ENCODE results near the gene IL11RA.

Gene IL11RA

DNA sequence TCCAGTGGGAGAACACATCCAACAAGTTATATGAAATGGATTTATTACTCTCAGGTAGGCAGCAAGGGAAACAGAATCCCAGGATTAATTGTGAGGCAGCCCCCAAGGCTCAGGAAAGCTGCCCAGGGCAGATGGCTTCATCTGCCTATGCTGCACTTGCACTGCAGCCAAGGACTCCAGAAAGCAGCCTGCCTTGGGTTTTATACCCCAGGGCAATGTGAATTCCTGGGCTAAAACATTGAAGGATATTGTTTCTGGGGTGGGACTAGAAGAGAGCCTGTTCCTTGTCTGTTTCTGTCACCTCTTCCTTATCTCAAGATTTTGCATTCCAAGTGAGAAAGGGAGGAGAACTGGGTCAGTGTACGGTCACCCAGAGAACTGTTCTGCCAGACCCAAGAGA is 19.3 kb downstream of the IL11RA start:
- no peak overlapping the region for H3K4me3 ChIP-seq (ENCODE audit: low read length)
- no peak for TF ChIP-seq ZNF274 (IDR thresholded peaks at IDR 0.05; ENCODE audit: low read depth, low read length)

DNA sequence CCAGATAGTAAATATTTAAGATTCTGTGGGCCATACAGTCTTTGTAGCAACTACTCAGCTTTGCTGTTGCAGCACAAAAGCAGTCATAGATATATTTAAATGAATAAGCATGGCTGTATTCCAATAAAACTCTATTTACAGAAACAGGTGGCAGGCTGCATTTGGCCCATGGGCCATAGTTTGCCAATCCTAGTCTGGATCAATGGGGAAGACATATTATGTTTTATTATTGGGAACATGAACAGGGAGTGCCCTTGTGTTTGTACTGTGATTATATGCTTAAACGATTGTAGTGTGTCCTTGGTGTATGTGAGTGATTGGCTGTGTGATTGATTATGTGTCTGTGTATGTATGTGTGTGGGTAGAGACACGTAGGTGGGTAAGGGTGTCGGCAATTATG is 22.5 kb downstream of the IL11RA start:
- no peak overlapping the region for H3K4me3 ChIP-seq (ENCODE audit: low read length)
- no peak for TF ChIP-seq ZNF274 (IDR thresholded peaks at IDR 0.05; ENCODE audit: low read depth, low read length)

DNA sequence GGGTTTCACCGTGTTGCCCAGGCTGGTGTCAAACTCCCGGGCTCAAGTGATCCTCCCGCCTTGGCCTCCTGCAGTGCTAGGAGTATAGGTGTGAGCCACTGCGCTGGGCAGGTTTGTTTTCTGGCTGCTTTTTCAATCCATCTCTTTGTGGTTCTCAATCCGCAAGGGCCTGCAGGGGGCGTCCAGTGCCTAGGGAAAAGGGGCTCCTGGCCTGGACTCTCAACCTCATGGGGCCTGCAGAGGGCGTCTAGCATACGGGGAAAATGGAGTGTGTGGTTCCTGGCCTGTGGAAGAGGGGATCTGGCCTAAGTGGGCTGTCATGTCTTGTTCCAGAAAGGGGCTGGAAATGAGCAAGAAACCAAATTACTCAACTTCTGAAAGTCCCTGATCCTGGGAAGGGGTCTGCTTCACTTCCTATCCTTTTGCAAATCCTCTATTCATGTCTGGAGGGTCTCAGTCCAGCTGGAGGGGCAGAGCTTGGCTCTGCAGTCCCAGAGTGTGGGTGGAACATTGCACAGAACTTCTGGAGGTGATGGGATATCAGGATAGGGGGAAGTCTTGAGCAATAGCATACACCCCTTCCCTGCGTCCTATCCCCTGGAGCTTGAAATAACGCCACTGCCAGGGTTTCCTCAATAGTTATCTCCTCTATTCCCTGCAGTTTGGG is 23.2 kb downstream of the IL11RA start:
- TF ChIP-seq ZNF274 (IDR thresholded peaks at IDR 0.05; ENCODE audit: low read depth, low read length): no peak
- no peak overlapping the region for H3K4me3 ChIP-seq (ENCODE audit: low read length)

DNA sequence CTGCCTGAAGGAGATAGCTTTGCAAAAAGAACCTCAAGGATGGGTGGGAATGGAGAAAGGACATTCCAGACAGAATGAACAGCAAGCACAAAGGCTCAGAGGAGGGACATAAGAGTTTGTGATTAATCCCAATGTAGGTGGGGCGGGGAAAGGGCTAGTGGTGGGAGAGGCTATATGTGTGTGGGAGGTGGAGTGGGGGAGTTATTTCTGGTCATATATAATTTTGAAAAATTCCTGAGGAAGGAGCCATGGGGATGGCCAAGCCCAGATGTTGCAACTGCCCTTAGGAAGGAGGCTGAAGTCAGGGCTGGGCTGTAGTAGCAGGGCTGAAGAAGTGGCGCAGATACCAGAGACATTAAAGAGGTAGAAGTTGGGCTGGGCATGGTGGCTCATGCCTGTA is 23.9 kb downstream of the IL11RA start:
- no peak overlapping the region for H3K4me3 ChIP-seq (ENCODE audit: low read length)
- no peak for TF ChIP-seq ZNF274 (IDR thresholded peaks at IDR 0.05; ENCODE audit: low read depth, low read length)

DNA sequence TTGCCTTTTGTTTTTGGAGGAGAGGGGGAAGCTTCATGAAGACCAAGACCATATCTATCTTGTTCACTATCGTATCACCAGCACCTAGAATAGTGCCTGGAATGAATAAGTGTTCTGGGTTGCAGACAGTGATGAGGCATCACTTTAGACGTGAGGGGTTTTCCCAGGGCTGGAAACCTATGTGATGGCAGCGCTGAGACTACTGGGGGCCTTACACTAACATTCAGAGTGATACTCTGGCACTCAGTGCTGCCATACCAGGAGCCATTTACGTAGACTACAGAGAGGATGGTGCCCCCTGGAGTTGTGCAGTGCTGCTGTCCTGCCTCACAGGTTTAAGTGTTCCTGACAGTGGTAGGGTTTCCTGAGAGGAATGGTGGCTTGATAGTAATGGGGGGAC is 32.2 kb downstream of the IL11RA start:
- TF ChIP-seq ZNF274 (IDR thresholded peaks at IDR 0.05; ENCODE audit: low read depth, low read length): no peak
- no peak overlapping the region for H3K4me3 ChIP-seq (ENCODE audit: low read length)

DNA sequence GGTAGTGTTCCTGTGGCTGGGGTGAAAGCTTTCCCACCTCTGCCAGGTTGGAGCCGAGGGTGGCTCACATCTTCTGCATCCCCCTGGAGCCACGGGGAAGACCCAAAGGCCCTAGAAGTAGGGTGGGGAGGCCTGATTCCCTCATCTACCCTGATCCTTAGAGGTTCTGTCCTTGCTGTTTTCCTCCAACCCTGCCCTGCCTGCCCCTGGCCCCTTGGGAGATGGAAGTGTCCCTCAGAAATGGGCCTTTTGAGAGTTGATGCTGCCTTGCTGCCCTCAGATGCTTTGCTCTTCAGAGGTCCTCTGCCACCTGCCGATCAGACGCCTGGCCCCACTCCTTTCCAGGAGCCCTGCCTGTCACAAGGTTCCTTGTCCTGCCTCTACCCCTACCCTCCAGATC is 32.8 kb downstream of the IL11RA start:
- no peak overlapping the region for H3K4me3 ChIP-seq (ENCODE audit: low read length)
- no peak for TF ChIP-seq ZNF274 (IDR thresholded peaks at IDR 0.05; ENCODE audit: low read depth, low read length)

DNA sequence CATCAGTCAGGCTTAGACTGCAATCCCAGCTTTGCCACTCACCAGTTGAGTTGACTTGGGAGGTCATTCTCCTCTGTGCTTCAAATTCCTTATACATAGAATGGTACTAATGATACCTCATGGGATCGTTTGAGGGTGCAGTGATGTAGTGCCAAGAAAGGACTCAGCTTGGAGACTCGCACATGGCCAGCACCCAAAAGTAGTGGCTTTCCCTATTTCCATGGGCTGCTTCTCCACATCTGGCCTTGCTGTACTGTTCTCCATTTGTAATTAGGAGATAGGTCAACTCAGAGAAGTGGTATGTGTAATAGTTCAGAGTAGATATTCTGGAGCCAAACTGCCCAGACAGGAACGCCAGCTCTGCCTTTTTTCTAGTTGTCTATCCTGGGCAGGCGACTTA is 33.6 kb downstream of the IL11RA start:
- no peak overlapping the region for H3K4me3 ChIP-seq (ENCODE audit: low read length)
- no peak for TF ChIP-seq ZNF274 (IDR thresholded peaks at IDR 0.05; ENCODE audit: low read depth, low read length)

DNA sequence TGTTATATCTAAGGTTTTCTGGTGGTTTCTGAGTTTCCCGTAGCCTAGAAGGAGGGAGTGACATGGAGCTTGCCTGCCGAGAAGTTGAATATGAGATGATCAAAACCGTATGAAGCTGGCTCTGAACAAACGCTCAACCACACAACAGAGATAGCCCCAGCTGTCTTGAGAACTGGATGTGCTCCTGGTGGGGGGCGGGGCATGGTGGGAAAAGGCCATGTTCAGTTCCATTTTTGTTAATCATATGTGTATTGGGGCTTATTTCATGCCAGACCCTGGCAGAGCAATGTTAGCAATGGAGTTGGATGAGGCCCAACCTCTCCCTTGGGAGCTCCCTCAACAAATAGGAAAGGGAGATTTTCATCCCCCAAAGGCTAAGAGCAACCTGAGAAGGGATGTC is 34.2 kb downstream of the IL11RA start:
- H3K4me3 ChIP-seq (ENCODE audit: low read length): no peak overlapping the region
- TF ChIP-seq ZNF274 (IDR thresholded peaks at IDR 0.05; ENCODE audit: low read depth, low read length): no peak

DNA sequence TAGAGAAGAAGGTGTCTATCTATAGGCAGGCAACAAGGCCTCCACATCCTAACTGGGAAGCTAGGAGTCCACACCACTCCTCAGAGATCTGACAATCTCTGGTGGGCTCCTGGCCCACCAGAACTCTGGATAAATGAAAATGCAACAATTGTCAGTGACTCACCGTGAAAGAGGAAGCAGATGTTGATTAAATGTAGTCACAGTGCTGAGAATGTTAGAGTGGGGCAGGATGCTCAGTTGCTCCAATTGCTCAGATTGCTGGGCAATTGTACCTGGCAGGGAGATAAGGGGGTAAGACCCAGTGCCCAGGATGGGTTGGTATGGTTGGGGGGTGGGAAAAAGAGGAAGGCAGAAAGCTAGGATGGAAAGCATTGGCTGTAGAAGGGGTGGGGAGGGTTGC is 34.7 kb downstream of the IL11RA start:
- no peak for TF ChIP-seq ZNF274 (IDR thresholded peaks at IDR 0.05; ENCODE audit: low read depth, low read length)
- no peak overlapping the region for H3K4me3 ChIP-seq (ENCODE audit: low read length)

DNA sequence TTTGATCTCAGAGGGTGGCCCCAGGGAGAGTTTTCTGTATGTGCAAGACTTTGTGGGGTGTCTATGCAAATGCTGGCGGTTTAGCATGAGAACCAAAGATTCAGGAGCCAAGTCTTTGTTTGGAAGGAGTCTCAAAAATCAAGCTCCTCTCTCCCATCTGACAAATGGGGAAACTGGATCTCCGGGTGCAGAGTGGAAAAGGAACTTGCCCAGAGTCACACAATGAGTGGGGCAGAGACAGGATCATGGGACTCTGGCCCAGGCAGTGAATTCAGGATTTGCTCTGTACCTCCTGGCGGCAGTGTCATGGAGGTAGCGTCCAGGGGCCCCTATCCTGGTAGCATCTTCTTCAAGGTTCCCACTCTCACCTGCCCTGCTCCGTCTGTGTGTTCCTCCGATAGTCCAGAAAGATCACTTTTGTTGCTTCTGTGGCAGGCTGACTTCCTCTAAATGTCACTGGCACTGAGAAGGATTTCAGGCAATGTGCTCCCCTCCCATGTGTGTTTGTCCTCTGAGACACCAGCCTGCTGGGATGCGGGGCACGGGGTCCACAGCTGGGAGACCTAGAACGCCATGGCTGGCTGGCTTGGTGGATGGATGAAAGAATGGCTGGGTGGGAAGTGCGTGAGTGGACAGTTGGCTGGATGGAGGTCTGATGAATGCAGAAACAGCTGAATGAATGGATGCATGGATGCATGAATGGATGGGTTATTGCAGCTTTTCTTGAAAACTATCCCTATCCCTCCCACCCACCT is 35.5 kb downstream of the IL11RA start:
- no peak for TF ChIP-seq ZNF274 (IDR thresholded peaks at IDR 0.05; ENCODE audit: low read depth, low read length)
- H3K4me3 ChIP-seq (ENCODE audit: low read length): no peak overlapping the region

DNA sequence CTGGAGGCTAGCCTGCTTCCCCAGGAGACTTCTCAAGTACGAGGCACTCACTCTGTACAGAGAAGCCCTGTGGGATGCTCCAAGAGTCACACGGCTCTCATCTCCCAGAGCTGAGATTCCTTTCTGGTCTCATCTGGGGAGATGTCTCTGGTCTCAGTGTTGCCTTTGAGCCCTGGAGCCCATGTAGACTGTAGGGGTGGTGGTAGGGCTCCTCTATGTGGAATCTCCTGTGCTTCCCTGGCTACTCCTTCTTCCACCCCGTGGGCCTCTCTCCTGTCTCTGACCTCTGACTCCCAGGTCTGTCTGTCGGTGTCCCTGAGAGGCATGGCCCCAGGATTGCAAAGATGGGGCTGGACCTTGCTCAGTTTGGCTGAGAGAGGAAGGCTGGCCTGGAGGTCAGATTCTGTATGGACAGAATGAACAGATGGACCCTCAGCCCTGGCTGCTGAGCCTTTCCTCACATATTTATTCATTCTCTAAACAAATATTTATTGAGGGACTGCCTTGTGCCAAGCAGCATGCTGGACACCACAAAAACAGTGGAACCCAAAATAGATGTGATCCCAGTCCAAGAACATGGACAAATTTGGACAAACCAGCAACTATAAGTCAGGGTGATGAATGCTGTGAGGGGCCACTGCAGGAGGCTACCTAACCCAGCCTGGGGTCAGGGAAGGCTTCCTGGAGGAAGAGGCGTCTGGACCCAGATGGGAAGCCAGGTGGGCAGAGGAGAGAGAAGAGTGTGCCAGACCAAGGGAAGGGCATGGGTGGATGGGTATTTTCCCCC is 36.5 kb downstream of the IL11RA start:
- no peak for TF ChIP-seq ZNF274 (IDR thresholded peaks at IDR 0.05; ENCODE audit: low read depth, low read length)
- H3K4me3 ChIP-seq (ENCODE audit: low read length): no peak overlapping the region

DNA sequence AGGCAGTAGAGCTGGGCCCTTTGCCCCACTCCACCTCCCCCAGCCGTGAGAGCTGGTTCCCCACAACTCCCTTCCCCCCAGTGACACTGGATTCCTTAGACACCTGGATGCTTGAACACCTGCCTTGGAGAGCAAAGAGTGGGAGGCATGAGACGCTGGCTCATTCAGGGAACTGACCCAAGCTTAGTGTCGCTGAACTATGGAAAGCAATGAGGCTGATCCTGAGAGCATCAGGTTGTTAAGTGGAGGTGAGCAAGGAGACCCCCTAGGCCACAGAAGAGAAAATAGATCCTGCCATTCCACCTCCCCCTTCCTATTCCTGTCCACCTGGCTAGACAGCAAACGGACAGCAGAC is 37.1 kb downstream of the IL11RA start:
- H3K4me3 ChIP-seq (ENCODE audit: low read length): no peak overlapping the region
- no peak for TF ChIP-seq ZNF274 (IDR thresholded peaks at IDR 0.05; ENCODE audit: low read depth, low read length)

DNA sequence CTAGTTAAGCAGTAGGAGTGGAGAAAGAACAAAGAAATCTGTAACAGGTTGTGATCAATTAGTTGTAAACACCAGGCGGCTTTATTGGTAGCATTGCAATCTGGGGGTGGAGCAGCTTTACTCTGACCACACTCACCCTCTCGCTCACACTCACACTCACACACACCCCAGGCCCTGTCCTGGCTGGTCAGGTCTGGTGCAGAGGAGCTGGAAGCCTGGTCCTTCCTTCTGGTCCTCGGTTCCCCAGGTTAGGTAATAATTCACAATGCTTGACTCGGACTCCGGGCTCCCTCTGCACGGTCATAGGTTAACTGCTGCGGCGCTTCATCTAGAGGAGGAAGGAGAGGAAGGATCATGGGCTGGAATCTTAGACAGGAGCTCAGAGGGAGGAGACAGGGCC is 37.5 kb downstream of the IL11RA start:
- no peak overlapping the region for H3K4me3 ChIP-seq (ENCODE audit: low read length)
- TF ChIP-seq ZNF274 (IDR thresholded peaks at IDR 0.05; ENCODE audit: low read depth, low read length): no peak

DNA sequence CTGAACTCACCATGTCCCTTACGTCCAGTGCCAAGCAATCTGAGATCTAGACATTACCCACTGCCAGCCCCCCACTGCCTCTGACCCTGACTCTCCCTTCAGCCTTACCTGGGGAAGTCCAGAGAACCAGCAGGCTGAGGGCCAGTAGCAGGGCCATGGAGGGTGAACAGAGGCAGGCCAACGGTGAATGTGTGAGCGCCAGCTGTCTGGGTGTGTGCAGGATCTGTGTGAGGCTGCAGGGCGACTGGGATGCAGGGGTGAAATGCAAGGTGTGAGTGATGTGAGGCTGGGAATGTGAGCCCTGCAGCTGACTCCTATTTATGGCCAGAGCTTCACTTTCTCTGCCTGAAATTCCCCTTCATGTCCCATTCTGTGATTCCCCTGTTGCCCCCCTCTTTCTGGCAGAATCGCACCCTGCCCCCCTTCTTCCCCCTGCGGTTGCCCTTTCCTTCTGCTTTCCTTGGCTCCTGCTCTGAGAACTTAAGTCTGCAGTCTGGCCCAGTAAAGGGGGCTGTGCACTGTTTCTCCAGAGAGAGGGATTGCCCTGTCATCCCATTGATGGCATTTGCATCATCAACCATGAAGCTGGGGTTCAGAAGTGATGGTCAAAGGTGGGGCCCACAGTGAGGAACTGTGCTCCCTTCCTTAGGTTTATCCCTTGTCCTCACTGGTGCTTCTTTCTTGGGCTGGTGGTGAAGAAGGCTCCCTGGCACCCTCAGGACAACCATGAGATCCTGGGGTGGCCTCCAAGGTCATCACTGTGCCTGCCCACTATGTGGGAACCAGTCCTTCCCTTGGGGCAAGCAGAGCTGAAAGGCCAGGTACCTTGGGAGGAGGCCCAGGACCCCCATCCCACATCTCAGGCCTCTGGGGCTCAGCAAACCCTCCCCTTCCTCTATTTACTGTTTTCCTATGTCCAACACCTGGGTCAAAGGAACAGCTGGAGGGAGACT is 39.3 kb downstream of the IL11RA start, which contains the start of gene CCL19:
Gene CCL19 (minus strand): TSS at position 294 of the 953 bp plus-strand sequence. CDS start 137 bp downstream, at position 157.
- H3K4me3 ChIP-seq (ENCODE audit: low read length): no peak within 1 kb of the TSS
- no peak for TF ChIP-seq ZNF274 (IDR thresholded peaks at IDR 0.05; ENCODE audit: low read depth, low read length)

Measured in GM08714 (cell line).